Pons (tissue), 1 donor: Measurements from ENCODE around the gene DGCR2.

Experiments
- DNase-seq: peaks from one replicate; pipeline ENCODE4 v3.0.0-alpha.2; 2016; ENCODE audit warnings: low spot score

The DGCR2 gene

DNA sequence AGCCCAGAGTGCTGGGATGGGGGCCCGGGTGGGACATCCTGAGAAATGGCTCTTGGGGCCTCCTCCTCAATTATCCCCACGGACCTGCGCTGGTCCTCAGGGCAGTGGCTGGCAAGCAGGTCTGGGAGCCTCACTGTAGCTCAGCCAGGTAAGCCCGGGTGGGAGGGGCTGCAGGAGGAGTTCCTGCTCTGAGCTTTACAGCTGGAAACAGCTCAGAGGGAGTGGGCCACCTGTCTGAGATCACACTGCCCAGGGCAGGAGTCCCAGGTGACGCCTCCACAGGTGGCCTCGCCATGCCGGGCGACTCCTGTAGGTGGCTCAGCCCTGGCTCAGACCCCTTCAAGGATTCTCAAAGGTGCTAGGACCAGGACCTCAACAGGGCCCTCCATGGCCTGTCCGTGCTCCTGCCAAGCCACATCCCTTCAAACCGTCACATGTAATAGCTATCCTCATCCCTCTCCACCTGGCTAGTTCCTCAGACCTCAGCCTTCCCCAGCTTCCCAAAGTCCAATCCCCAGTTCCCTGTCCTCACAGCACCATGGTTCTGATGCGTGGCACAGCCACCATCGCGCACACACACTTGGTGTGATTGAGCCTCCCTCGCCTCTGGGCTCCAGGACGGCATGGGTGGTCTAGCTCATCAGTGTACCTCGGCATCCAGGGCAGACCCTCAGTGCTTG lies 5.3 kb upstream of the DGCR2 start:
- no peak for DNase-seq

DNA sequence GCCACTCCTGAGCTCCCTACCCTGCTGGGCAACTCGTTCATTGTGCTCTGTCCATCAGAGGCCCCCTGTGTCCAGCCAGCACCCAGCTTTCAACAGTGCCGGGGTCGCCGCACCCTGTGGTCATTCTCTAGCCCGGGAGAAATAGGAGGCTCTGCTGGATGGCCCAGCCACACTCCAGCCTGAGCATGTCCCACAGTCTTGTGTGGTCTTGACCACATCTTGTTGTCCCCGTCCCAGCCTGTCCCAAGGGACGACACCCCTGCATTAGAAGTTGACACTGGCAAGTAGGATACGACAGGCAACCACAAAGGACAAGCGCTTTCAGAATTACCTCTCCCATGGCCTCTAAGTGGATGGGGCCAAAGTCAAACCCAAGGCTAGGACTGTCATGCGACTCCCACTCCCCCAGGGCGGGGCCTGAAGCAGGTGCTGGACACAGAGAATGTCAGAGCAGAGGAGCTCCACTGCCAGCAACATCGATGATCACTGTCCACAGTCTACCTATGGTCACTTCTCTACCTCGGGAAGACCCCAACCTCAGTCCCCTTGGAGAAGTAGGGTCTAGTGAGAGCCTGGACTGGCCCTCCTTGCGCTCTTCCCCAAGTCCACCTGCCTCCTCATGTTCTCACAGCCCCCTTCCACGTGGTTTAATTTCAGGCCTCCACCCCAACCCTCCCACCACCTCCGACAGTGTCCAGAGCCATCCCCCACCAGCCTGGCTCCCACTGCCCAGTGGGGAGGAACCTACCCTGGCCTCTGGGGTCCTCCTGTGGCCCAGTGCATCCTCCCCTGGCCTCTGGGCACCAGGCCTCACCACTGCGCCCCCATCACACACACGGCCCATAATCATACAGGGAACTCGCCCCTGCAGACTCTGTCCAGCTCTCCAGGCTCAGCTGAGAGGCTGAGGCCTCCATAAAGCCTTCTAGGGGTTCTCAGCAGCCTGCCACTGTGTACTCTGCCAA lies 4.4 kb upstream of the DGCR2 start:
- DNase-seq: no peak

DNA sequence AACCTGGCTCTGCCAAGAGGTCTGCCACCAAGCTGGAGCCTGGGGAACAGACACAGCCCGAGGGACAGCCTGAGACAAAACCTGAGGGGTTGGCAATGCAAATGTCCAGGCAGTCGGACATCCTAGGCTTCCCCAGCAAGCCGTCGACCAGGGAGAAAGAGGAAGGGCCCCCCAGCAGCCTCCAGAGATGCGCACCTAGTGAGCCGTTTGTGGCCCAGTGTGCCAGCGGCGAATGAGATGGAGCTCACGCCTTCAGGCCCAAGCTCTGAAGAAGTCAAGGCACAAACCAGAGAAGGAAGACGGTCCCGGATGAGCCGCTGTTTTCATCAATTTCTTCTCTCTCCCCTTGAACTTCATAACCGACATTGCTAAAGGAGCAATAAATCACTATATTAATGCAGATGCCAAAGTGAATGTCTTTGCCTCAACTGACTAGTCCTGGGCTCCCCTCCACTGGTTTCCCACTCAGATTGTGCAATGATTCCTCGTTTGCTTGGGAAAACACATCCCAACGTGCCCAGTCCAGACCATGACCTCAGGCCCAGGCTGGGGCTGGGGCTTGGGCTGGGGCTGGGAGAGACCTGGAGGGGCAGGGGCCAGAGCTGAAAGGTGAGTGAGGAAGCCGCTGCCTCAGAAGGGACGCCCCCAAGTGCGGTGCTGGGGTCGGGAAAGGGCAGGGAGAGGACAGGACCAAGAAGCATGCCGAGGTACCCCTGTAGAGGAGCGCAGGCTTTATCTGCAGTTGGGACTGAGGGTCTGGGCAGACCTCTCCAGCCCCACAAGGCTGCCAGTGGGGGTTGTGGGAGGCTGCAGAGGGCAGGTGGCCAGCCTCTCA lies 3.5 kb upstream of the DGCR2 start:
- DNase-seq: no peak

DNA sequence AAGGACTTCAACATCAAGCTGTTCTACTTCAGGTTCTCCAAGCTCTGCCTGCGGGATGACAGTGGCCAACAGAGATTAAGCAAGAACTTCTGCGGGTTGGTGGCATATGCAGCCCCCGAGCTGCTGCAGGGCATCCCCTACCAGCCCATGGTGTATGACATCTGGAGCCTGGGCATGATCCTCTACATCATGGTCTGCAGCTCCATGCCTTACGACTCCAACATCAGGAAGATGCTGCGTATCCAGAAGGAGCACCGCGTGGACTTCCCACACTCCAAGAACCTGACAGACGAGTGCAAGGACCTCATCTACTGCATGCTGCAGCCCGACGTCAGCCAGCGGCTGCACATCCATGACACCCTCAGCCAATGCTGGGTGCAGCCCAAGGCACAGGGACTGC lies 2.8 kb upstream of the DGCR2 start:
- no peak for DNase-seq

GRCh38 chr22:19124377-19124776 lies 2.2 kb upstream of the DGCR2 start:
- no peak for DNase-seq

- no peak for DNase-seq
These were observed 1.7 kb upstream of the DGCR2 start for GRCh38 chr22:19123936-19124335.

DNA sequence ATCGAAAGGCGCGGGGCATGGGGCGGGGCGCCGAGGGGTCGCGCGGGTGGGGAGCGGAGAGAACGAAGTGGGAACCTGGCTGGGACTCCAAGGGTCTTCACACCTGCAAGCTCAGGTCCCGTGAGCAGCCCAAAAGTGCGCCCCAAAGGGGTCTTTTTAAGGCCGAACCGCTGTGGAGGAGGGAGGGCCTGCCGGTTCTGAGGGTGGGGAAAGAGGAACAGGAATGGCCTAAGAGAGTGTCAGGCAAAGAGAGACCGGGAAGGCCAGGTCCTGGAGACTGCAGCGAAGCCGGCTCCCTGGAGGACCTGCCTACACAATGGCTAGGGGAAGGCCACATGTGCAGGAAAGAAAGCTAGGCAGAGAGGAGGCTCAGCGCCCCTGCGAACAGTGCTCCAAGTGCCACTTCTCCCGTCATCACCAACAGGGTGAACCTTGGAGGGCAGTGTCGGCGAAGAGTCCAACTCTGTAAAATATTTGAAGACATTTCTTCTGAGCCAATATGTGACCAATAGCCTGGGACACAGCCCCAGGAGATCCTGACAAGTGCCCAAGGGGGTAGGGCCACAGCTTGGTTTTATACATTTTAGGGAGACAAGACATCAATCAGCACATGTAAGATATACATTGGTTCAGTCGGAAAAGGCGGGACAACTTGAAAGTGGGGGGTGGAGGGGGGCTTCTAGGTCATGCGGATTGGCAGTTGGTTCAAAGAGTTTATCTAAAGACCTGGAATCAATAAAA lies 710 bp upstream of the DGCR2 start:
- no peak for DNase-seq

DNA sequence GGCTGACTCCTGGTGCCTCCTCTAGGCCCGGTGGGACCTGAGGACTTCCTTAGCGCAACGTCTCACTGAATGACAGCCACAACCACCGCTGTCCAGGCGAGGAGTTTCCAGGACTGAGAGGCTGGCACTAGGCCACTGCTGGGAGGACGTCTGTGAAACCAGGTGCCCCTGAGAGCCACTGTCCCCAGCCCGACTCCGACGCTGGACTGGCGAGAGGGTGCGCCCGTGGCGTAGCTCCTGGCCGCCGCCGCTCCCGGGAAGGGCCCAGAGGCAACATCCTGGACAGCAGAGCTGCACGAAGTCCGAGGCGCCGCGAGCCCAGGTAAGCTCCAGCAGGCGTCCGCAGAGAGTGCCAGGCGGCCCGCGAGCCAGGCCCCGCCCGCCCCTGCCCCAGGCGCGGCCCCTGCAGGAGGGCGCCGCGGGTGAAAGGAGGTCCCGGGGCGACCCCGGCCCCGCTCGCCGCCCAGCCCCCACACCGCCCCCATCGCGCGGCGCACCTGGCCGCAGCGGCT lies 525 bp downstream of the DGCR2 start:
- DNase-seq: peak; percentile 21

DNA sequence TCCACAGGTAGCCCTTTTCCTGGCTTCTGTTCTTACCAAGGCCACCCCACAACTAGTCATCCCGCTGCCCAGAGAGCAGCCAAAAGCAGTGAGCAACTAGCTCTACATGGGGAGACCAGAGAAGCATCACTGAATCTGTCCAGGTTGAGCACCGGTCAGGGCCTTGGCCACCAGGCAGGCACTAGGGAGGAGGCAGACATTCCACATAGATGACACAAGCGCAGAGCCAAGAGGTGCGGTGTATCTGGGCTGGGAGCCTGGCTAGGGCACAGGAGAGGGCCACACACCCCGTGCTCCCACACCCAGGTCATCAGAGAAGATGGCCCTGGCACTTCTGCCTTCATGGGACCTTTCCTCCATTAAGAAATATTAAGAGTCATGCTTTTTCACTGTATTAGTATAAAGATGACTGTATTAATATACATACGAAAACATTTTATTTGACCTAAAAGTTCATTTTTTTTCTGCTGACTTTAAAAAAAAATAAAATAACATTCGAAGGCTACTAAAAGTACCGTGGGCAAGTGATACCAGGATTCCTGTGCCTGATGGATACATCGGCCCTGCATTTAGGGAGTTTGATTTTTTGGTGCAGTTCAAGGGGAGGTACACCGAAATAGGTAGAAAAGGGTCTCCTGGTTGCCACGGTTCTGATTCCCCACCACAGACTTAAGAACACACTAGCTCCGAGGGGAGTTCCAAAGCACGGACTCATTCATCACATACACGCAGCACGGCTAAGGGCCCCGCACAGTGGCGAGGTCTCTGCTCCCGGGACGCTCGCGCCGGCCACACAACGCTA lies 1.2 kb downstream of the DGCR2 start:
- no peak for DNase-seq

- DNase-seq: no peak
These were observed 2.3 kb downstream of the DGCR2 start for GRCh38 chr22:19119949-19120348.

- no peak for DNase-seq
These were observed 3.8 kb downstream of the DGCR2 start for GRCh38 chr22:19118329-19118880.

DNA sequence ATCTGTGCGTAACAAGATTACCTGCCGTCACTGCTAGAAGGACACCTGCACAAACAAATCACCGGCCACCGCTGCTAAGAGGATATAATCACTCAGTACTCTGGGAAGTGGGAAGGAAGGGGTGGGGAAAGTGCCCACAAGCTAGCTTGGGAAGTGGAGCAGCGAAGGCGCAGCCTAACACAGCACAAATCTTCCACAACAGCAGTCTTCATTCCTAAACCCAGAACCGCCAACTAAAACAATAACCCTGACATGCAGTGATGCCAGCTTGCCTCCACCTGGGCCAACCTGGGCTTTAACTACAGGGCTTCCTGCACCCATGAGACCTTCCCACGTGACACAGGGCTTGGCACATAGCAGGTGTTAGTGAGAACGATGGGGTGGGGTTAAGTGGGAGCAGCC lies 5.1 kb downstream of the DGCR2 start:
- no peak for DNase-seq

- peak; percentile 77 for DNase-seq
These were observed 6.6 kb downstream of the DGCR2 start for GRCh38 chr22:19115628-19116027.

DNA sequence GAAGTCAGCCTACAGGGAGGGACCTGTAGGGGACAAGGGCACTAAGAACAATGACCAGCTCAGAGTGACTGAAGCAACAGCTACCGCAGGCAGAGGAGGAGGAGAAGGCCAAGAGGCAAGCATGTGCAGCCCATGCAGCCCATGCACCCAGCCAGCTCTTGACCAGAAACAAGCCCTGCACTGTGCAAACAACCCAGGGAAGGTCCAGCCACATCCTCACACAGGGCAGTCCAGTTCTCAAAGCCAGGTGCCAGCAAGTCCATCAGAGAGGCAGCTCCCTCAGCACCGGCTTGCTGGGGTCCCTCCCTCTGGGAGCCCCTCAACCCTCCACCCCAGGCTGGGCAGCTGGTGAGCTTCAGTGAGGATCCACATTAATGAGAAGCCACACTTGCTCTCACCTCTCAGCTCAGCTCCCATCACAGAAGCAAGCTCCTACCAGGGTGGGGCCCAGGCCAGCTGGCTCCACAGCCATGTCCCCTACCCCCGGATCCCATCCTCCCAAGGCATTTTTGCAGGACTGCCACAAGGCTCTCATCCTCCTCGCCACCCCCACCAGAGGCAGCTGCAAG lies 7.1 kb downstream of the DGCR2 start:
- DNase-seq: no peak

DNA sequence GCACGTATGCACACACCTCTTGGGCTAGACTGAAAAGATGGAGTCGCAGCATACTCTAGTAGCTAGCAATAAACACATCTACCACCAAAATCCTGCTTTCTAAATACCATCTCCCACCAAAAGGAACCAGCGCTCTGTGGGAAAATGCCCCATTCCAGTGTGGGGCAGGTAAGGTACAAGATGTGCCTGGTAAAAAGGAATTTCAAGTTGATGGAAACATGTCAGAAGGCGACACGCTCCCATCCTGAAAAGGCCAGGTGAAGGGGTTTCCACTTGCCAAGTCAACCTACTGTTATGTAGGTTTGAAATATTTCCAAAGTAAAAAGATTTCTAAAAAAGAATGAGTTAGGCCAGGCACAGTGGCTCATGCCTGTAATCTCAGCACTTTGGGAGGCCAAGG lies 8.8 kb downstream of the DGCR2 start:
- no peak for DNase-seq

DNA sequence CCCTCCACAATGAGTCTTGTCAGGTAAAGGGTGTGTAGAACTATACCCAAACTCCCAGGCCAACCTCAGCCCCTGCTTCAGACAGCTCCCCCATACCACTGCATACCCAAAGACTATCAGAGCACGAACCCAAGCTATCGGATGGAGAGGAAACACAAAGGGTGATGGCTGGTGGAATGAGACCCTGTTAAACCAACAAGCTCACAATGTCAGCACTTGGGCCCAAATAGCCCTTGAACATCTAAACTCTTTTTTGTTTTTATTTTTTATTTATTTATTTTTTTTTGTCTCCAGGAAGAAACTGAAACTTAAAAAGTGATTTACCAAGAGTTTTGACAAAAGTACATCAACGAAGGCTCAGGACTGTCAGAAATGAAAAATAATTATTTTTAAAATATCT lies 10.6 kb downstream of the DGCR2 start:
- no peak for DNase-seq

DNA sequence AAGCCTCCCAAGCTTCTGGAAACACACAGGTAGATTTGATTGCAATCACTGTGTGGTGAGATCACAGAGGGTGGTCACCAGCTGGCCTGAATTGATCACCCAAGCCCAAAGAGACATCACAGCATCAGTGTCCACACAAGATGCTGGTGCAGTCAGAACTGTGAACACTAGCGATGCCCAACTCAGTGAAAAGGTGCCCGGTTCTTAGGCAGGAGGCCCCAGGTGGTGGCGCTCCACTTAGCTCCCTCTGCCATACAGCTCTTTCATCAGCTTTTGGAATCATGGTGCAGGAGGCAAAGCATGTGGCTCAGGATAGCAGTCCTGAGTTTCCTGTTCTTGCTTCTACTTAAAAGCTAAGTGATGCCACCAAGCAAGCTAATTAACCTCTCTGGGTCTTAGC lies 11.1 kb downstream of the DGCR2 start:
- DNase-seq: no peak

GRCh38 chr22:19110646-19111045 lies 11.6 kb downstream of the DGCR2 start:
- no peak for DNase-seq

- DNase-seq: no peak
These were observed 12.2 kb downstream of the DGCR2 start for GRCh38 chr22:19110064-19110458.
